ENCODE data around the gene SETSIP.

GRCh38 chr1:92030656-92031107 lies 44.5 kb downstream of the SETSIP start:
- TF ChIP-seq CTCF (conservative IDR thresholded peaks at IDR 0.05; ENCODE audit: low read depth, low read length) (no peak), EZH2 (IDR thresholded peaks at IDR 0.05; ENCODE audit: low read length, unreplicated experiment) (no peak)
